ENCODE results near the gene ILDR2. TPM values are rescaled to one million over a fixed set of nuclear protein-coding genes. Genes with fewer than 3 reads are reported as not detected.

Gene ILDR2
- polyA plus RNA-seq, 1 donor (not counting 4 experiments of a cell fraction or from before 2014, with no cell fraction given): not detected

- no peak for FAIRE-seq
- Histone ChIP-seq H2AFZ (ENCODE audit: control insufficient read depth, low read length) (no peak overlapping the region), H3K9ac (ENCODE audit: control insufficient read depth, extremely low read depth, insufficient read depth, low read length) (no peak overlapping the region), H3K27me3 (ENCODE audit: control insufficient read depth, extremely low read depth, insufficient read depth, low read length) (peaks cover 3% of the 10 kb centered on the region), H3K36me3 (ENCODE audit: control insufficient read depth in 2 of 2, extremely low read depth in 1 of 2, insufficient read depth in 2 of 2, low read length in 2 of 2) (no peaks in the 10 kb centered on the region), H3K4me1 (ENCODE audit: control insufficient read depth, extremely low read depth, insufficient read depth, low read length) (no peaks in the 10 kb centered on the region), H3K79me2 (ENCODE audit: control insufficient read depth, insufficient read depth, low read length) (no peaks in the 10 kb centered on the region), H4K20me1 (ENCODE audit: control insufficient read depth, extremely low read depth, insufficient read depth, low read length) (no peaks in the 10 kb centered on the region), H3K27ac (ENCODE audit: control insufficient read depth, insufficient read depth, low read length) (no peak overlapping the region), H3K9me1 (ENCODE audit: control insufficient read depth, extremely low read depth, insufficient read depth, low read length) (no peaks in the 10 kb centered on the region), H3K4me3 (ENCODE audit: control insufficient read depth in 2 of 3, extremely low read depth in 1 of 3, insufficient read depth in 2 of 3, low read depth in 1 of 3, low read length in 3 of 3) (no peak overlapping the region), H3K9me3 (ENCODE audit: control insufficient read depth, low read depth, low read length) (no peaks in the 10 kb centered on the region), H3K4me2 (ENCODE audit: control insufficient read depth, extremely low read depth, insufficient read depth, low read depth, low read length) (no peak overlapping the region)
- TF ChIP-seq EZH2 (IDR thresholded peaks at IDR 0.05; ENCODE audit: low read length) (no peak), CTCF (optimal IDR thresholded peaks at IDR 0.05 in 1 of 3, IDR thresholded peaks at IDR 0.05 in 1 of 3, conservative IDR thresholded peaks at IDR 0.05 in 1 of 3; ENCODE audit: extremely low read depth in 1 of 3, insufficient read depth in 2 of 3, low read length in 3 of 3) (no peak)
- no peak for DNase-seq (ENCODE audit: low read depth, low spot score)
- dilution Hi-C loops (cut with MboI; ENCODE audit: extremely low pct_ligation_motif_present, low sequenced_read_pairs): no loop called here
These were observed 85.6 kb downstream of the ILDR2 start for GRCh38 chr1:166889776-166890175.

DNA sequence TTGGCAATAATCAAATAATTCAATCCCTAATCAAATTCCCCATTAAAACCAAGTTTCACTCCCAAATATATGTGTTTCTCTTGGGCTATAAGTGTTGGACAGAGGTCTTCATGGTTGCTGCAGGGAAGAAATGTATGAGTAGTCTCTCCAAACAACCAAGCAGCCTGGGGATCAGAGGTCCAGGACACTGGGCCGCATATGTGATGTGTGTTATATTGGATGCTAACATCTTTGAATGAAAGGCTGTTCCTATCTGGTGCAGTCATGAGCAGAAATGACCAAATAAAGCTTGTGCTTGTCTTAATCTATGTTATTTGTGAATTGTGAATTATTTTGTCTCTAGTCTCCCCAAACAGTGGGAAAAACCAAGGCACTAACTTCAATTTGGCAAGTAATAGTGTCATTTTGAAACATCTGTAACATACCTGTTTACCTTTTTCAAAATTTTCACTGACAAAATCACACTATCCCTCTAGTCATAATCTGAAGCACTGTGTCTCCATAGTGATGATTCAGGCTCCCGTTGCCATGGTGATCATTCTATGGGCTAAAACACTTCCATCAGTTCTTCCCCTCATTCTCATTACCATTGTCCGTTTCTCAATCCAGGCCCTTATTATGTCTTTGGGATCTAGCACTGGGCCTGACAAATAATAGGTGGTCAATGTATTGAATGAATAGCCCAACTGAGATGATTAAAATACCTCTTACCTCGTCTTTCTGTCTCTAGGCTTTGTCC, 86.8 kb downstream of the ILDR2 start:
- no peak for DNase-seq (ENCODE audit: low read depth, low spot score)
- Histone ChIP-seq H3K4me3 (ENCODE audit: control insufficient read depth in 2 of 3, extremely low read depth in 1 of 3, insufficient read depth in 2 of 3, low read depth in 1 of 3, low read length in 3 of 3) (no peak overlapping the region), H3K27me3 (ENCODE audit: control insufficient read depth, extremely low read depth, insufficient read depth, low read length) (peaks cover 15% of the 10 kb centered on the region), H3K27ac (ENCODE audit: control insufficient read depth, insufficient read depth, low read length) (no peak overlapping the region), H2AFZ (ENCODE audit: control insufficient read depth, low read length) (no peak overlapping the region), H3K4me1 (ENCODE audit: control insufficient read depth, extremely low read depth, insufficient read depth, low read length) (no peaks in the 10 kb centered on the region), H4K20me1 (ENCODE audit: control insufficient read depth, extremely low read depth, insufficient read depth, low read length) (no peaks in the 10 kb centered on the region), H3K9ac (ENCODE audit: control insufficient read depth, extremely low read depth, insufficient read depth, low read length) (no peak overlapping the region), H3K79me2 (ENCODE audit: control insufficient read depth, insufficient read depth, low read length) (no peaks in the 10 kb centered on the region), H3K9me3 (ENCODE audit: control insufficient read depth, low read depth, low read length) (no peaks in the 10 kb centered on the region), H3K4me2 (ENCODE audit: control insufficient read depth, extremely low read depth, insufficient read depth, low read depth, low read length) (no peak overlapping the region), H3K9me1 (ENCODE audit: control insufficient read depth, extremely low read depth, insufficient read depth, low read length) (no peaks in the 10 kb centered on the region), H3K36me3 (ENCODE audit: control insufficient read depth in 2 of 2, extremely low read depth in 1 of 2, insufficient read depth in 2 of 2, low read length in 2 of 2) (no peaks in the 10 kb centered on the region)
- FAIRE-seq: no peak
- TF ChIP-seq CTCF (optimal IDR thresholded peaks at IDR 0.05 in 1 of 3, IDR thresholded peaks at IDR 0.05 in 1 of 3, conservative IDR thresholded peaks at IDR 0.05 in 1 of 3; ENCODE audit: extremely low read depth in 1 of 3, insufficient read depth in 2 of 3, low read length in 3 of 3) (no peak), EZH2 (IDR thresholded peaks at IDR 0.05; ENCODE audit: low read length) (no peak)
- dilution Hi-C loops (cut with MboI; ENCODE audit: extremely low pct_ligation_motif_present, low sequenced_read_pairs): no loop called here
